HG03039 (cell line): ENCODE data around the gene CUX1.
"Not testable (repeated sequence)": the region's sequence is repeated elsewhere in the genome, so short reads cannot be mapped to it uniquely, and the experiment has no call there.

Source experiments
- ATAC-seq: cut with Tn5 transposase; IDR thresholded peaks from one replicate; pipeline ENCODE4 v1.9.1; 2021; ENCODE audit warnings: mild to moderate bottlenecking, moderate library complexity; ENCODE audit not compliant: unreplicated experiment

CUX1 gene

DNA sequence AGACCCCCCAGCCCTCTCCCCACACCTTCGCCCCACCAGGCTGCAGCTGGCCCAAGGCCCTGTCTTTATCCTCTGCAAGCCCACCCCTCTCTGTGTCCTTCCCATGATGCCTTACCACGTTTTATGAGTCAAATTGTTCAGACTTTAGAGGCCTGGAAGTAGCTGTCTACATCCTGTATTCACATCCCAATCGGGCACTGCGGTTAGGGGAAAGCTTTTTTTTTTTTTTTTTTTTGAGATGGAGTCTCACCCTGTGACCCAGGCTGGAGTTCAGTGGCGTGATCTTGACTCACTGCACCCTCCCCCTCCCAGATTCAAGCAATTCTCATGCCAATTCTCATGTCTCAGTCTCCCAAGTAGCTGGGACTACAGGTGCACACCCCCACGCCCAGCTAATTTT lies 347.7 kb downstream of the CUX1 start:
- no peak for ATAC-seq

DNA sequence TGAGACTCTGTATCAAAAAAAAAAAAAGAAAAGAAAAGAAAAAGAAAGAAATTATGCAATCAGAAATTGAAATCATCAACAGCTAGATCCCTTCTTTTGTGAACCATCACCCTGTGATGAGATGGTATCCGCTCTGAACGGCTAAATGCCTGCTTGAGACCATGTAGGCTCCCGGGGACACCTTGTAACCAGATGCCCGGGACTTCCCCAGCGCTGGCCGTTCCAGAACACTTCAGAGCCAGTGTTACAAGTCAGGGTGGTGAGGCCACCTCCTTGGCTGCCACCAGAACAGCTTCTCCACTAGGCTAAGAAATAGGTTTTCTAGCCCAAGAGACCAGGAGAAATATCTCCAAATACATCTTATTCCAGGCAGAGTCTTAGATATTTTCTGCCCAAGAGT lies 349.8 kb downstream of the CUX1 start:
- no peak for ATAC-seq

DNA sequence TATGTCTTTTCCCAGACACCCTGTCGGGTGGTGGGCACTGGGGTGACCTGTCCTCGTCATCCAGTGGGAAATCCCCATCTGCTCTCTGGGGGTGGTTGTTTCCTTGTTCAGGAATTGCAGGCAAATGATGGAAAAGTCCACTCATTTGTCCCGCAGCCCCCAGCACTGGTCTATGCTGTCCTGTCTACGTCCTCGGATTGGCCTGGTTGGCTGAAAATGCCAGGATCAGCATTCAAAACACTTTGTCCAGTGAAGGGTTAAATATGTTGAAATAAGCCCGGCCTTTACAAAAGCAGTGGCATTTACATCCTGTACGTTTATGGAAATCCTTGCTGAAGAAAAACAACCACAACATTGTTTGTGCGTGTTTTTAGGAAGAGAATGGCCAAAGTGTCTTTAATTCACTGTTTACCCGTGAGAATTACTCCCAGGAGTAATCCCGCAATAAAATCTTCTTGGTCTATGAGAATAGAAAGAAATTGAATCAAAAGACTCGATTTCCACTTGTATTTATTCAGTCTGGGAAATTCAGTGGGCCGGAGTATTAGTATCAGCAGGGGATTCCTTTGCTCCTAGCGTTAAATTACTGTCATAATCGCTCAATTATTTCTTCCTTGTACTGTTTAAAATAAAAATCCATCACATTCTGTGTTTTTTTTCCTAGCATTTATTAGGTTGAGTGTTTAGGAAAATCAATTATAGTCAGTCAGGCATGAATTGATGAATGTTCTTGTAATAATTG lies 352.4 kb downstream of the CUX1 start:
- ATAC-seq, result no peak

DNA sequence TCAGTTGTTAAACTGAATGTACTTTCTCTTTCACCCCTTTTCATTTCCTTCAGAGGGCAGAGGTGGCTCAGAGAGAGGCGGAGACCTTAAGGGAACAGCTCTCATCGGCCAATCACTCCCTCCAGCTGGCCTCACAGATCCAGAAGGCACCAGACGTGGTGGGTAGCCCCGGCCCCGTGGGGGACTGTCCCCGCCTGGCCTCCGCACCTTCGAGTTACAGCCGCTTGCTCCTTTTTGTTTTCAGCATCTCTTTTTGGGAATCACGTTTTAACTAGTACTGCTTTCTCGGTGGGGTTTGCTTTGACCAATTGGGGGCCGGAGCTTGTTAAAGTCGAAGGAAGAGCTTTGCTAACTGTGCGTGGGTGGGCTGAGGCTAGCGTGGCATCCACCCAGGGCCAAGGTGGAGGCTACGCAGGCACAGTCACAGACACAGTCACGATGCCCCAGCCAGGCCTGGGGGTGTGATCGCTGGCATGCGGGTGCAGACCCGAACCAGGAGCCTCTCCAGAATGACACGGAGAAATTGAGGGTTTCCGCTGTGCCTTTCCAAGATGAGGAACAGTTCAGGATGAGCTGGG lies 353.1 kb downstream of the CUX1 start:
- no peak for ATAC-seq

DNA sequence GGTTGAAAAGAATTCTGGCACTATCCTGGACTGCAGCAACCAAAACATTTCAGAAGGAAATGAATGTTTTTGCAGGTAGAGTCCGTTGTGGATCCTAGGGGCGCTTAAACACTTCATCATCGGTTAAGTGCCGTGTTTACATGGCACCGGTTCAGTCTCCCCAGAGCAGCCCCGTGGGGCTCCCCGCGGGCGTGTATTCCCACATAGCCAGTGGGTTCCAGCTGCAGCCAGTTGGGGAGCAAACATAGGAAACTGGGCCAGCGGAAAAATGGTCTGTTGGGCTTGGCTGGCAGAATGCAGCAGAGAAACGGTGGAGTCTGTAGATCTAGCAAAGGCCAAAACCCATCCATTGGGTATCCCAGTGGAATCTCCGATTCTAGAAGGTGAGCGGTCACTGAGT lies 356.2 kb downstream of the CUX1 start:
- no peak for ATAC-seq

DNA sequence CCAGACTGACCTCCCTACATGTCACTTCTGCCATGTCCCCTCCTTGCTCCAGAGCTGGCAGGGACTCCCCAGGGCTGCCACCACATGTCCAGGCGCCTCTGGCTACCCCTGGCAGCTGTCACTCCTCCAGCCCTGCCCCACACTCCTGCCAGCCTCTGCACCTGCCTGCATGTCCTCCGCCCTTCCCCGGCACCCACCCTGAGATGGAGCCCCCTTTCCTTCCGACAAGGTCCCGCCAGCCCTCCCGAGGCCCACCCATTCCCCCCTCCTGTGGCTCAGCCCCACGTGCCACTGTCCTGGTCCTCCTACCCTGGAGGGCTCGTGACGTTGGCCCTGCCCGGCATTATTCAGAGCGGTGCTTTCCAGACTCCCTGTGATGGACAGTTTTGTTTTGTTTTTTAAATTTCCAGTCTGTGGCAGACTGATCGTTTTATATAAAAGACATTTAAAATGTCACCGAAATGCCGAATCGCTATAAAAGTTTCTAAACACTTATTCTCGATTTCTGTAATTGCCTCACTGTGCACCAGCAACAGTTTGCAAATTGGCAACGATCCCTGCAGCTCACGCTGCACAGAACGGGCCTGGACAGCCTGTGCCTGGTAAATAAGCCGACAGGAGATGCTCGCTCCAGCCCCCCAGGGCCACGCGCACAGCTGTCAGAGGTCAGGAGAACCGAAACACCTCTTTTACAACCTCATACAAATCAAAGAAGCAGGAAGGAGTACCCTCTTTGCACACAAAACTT lies 358.2 kb downstream of the CUX1 start:
- ATAC-seq, result no peak

DNA sequence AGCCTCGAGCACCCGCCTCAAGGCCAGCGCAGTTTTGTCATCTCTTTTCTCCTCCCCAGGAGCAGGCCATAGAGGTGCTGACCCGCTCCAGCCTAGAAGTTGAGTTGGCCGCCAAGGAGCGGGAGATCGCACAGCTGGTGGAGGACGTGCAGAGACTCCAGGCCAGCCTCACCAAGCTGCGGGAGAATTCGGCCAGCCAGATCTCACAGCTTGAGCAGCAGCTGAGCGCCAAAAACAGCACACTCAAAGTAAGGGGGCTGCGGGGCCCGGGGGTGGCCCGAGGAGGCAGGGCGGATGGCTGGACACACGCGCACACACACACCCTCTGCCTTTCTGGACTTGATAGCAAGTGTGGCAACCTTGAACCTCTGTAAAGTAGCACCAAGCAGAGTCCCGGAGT lies 361.0 kb downstream of the CUX1 start:
- no peak for ATAC-seq

DNA sequence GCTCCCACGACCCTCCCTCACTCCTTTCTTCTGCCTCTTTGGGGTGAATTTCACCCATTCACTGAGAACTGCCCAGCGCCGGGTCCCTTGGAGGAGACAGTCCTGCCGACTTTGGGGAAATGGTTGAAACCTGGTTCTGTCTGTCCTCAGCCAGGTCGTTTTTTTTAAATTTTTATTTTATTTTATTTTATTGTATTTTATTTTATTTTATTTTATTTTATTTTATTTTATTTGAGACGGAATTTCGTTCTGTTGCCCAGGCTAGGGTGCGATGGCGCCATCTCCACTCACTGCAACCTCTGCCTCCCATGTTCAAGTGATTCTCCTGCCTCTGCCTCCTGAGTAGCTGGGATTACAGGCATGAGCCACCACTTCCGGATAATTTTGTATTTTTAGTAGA lies 363.3 kb downstream of the CUX1 start:
- ATAC-seq, result no peak

DNA sequence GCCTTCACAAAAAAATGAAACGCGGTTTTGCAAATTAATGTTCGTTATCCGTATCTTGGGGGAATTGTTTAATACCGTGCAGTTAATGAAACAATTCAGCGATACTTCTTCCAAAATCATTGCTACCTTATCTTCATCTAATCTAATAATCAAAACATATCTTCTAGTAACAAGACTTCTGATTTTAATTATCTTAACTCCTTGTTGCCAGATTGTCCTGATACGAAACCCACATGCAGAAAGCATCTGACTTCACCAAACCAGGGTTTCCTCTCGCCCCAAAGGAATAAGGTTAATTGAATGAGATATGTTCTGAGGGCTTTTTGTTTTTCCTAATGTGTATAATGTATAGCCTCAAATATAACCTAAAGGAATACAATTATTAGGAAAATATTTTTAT lies 364.1 kb downstream of the CUX1 start:
- no peak for ATAC-seq

DNA sequence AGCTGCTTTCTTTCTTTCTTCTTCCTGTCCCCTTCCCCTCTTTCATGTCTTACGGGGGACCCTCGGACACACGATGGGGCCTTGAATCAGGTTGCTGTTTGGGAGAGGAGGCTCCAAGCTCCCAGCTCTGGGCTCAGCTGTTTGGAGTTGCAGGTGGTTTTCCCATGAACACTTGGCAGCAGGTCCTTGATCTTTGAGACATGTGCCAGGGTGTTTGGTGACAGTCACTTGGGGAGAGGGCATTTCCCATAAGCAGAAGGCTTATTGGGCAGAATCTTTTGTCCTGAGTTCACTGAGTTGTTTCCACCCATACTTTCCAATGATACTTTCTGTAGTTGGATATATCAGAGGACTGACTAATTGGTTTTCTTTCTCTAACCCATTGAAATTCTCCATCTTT lies 364.6 kb downstream of the CUX1 start:
- ATAC-seq, result no peak

DNA sequence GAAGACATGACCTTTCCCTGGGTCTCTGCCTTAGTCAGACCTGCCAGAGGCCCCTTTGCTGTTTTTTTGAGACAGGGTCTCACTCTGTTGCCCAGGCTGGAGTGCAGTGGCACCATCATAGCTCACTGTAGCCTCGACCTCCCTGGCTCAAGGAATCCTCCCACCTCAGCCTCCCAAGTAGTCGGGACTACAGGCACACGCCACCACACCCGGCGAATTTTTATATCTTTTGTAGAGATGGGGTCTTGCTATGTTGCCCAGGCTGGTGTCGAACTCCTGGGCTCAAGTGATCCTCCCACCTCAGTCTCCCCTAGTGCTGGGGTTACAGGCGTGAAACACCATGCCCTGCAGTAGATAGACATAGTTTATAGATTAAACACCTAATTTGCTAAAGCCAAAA lies 366.4 kb downstream of the CUX1 start:
- not testable (repeated sequence) for ATAC-seq

DNA sequence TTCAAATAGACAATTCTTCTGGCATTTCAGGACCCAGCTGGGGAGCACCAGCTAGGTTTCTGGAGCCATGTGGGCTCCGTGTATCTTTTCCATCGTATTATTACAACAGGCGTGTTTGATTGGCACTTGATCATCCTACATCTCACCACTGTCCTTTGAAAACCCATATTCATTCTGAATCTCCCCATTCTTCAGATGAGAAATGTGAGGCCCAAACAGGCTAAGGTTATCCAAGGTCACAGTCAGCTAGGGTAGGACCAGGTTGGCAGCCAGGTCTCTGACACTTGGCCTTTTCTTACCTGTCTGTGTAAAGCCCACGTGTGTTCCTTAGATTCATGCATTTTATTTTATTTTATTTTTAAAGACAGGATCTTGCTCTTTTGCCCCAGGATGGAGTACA lies 366.9 kb downstream of the CUX1 start:
- no peak for ATAC-seq

DNA sequence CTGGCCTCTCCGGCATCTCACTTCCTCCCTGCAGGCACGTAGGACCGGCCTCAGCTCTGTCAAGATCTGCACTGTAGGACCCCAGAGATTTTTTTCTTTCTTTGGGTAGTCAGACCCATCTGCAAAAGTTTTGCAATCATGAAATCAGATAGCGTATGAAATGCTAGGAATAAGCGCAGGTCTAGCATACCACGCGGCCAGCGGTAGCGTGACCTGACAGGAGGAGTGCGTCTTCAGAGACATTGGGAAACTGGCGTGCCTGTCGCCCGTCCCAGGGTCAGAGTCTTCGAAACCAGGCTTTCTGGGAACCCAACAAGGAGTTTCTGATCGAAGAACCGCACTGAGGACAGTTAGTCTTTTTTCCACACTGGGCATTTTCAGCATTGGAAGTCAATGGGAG lies 368.4 kb downstream of the CUX1 start:
- ATAC-seq, result no peak

DNA sequence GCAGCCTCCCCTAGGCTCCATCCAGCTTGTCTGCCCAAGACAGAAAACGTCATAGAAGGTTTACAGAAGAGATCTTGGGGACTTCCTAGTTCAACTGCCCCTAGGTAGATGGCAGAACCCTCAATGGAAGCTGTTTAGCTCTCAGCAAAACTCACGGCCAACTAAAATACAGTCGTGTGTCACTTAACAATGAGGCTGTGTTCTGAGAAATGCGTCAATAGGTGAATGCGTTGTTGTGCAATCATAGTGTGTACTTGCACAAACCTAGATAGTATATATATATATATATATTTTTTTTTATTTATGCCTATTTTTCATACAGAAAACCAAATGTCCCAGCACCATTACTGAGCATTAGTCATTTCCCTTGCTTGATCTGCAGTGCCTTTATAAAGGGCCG lies 368.9 kb downstream of the CUX1 start:
- ATAC-seq, result no peak

DNA sequence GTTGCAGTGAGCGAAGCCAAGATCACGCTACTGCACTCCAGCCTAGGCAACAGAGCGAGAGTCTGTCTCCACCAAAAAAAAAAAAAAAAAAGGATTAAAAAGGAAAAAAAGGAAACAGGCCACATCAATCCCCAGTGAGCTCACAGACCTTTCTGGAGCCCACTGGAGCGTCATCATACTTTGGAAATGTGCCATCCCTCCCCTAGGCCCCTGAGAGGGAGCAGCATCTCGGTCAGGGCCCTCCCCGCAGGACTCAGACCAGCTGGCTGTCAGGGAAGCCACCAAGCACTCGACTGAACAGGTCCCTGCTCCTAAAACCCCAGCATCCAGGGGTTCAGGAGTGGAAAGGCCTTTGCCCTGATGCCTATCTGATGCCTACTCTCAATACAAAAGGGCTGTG lies 371.3 kb downstream of the CUX1 start:
- no peak for ATAC-seq

DNA sequence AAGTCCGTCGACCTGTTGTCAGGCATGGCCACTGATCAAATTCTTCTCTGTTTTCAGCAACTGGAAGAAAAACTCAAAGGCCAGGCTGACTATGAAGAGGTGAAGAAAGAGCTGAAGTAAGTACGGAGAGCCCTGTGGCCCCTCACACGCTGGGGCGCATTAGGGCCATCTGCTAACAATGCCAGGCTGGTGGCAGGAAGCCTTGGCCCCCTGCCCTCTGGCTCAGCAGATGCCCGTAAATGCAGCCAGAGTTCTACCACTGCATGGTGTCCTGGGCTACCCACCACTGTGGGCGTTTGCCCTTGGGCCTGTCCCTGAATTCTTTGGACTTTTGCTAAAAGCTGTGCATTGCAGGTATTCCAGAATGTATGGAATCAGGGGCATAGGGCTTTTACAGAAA lies 372.3 kb downstream of the CUX1 start:
- no peak for ATAC-seq

DNA sequence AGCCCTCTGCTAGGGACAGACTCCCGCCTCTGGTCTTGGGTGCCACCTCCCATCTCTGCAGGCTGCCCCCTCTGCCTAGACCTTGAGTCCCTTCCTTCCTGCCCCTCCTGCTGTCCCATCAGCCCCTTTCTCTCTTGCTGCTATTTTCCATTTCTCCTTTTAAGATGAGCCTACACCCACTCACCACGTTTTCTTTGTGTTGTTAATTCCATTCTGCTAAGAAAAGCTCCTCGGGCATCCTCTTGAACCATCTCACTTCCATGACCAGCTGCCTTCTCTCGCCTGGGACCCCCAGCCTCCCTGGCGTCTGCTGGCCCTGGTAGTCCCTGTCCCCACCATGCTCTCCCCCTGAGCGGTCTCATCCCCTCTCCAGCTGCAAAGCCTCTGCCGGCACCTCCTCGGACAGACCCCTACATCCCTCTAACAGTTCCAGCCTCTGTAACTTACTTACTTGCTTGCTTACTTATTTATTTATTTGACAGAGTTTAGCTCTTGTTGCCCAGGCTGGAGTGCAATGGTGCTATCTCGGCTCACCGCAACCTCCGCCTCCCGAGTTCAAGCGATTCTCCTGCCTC lies 373.4 kb downstream of the CUX1 start:
- ATAC-seq, result no peak

DNA sequence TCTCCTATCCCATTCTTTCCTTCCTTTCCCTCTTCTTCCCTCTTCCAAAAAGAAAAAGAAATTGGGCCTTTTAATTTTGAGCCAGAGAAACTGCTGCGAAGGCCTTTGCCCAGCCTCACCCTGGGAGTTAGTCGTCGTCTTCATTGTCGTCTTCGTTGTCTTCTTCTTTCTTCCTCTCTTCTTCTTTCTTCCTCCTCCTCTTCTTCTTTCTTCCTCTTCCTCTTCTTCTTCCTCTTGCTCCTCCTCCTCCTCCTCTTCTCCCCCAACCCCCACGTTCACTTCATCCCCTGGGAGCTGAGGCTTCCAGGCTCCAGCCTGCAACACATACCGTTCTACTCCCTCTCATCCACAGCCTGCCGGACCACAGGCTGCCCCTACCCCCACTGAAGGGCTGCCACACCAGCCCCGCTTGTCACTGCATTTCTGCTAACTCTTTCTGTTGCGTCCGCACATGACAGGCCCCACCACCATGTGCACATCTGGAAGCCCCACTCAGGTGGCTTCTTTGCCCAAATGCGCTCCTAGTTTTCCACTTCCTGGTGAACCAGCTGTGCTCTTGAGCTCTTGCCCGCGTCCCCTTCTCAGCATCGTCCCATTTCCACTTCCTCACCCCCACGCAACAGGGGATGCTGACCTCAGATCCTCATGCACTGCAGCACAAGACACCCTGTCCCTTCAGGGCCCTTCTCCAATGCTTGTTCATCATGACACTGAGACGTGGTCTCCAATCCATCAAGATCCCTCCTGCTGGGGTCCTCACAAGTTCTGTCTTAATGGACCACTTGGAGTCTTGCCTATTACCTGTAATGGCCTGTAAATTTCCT lies 374.3 kb downstream of the CUX1 start:
- no peak for ATAC-seq

DNA sequence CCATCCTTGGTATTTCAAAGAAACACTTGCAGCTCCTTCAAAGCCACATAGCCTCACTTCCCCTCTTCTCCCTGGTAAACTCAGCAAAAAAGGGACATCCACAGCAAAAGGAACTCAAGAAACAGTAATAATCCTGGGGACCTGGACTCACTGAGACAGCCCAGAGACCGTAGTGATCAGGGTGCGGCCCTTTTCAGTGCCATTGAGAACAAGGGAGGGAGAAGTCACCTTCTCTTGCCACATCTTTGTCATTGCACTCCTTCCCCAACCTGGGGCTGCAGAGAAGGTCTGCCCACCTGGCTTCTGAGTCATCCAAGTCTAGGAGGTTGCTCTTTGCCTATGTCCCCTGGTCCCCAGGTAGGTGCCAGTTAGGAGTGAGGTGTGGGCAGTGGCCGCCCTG lies 375.4 kb downstream of the CUX1 start:
- no peak for ATAC-seq

DNA sequence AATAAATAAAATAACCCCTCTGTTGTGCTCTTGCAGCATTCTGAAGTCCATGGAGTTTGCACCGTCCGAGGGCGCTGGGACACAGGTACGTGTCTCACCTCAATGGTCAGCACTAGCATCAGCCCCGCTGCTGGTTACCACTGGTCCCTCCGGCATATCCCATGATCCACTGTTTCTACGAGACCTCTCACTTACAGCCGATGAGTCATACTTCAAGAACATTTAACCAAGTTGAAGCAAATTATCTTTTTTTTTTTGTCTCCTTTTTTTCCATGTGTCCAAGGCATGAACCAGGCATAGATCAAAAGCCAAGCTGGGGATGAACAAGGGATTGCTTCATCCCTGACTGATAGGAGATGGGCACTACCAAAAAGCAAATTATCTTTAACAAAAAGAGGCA lies 376.4 kb downstream of the CUX1 start:
- no peak for ATAC-seq

DNA sequence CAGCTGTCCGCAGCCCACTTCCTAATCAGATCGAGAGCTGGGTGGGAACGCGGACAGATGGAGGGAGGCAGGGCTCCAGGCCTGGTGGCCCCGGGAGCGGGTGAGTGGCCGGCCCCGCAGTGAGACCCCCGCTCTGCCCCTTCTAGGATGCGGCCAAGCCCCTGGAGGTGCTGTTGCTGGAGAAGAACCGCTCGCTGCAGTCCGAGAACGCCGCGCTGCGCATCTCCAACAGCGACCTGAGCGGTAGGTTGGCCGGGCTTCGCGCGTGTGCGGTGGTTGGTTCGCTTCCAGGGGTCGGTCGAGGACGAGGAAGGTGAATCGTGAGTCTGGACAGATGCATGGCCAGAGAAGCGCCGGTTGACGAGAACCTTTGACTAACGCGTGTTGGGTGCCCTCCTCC lies 377.9 kb downstream of the CUX1 start:
- no peak for ATAC-seq
